Activated naive CD8-positive, alpha-beta T cell (primary cell): ENCODE results near the gene NTM.
"Not testable (repeated sequence)": the region's sequence is repeated elsewhere in the genome, so short reads cannot be mapped to it uniquely, and the experiment has no call there.

Source experiments
- H3K27ac Mint-ChIP-seq: one replicate; pipeline ENCODE4 v1.8.0; 2021; ENCODE audit warnings: mixed read lengths
- H3K27me3 Mint-ChIP-seq: one replicate; pipeline ENCODE4 v1.8.0; 2021; ENCODE audit warnings: mixed read lengths
- H3K36me3 Mint-ChIP-seq: one replicate; pipeline ENCODE4 v1.8.0; 2021; ENCODE audit warnings: mixed read lengths
- H3K4me1 Mint-ChIP-seq: one replicate; pipeline ENCODE4 v1.8.0; 2021; ENCODE audit warnings: low read depth, mixed read lengths
- H3K4me3 Mint-ChIP-seq: one replicate; pipeline ENCODE4 v1.8.0; 2021; ENCODE audit warnings: mild to moderate bottlenecking, mixed read lengths
- H3K9me3 Mint-ChIP-seq: one replicate; pipeline ENCODE4 v1.8.0; 2021; ENCODE audit warnings: low read depth, mixed read lengths

Gene NTM

GRCh38 chr11:131422496-131422895 is 52.1 kb downstream of the NTM start:
- no peaks in the 10 kb centered on the region for H3K4me1 Mint-ChIP-seq
- H3K9me3 Mint-ChIP-seq, result no peaks in the 10 kb centered on the region
- no peak overlapping the region for H3K4me3 Mint-ChIP-seq
- no peaks in the 10 kb centered on the region for H3K36me3 Mint-ChIP-seq
- no peaks in the 10 kb centered on the region for H3K27me3 Mint-ChIP-seq
- H3K27ac Mint-ChIP-seq, result no peak overlapping the region

GRCh38 chr11:131423688-131424087 is 53.3 kb downstream of the NTM start:
- H3K9me3 Mint-ChIP-seq, result peaks cover 3% of the 10 kb centered on the region
- no peak overlapping the region for H3K27ac Mint-ChIP-seq
- H3K36me3 Mint-ChIP-seq, result no peaks in the 10 kb centered on the region
- H3K4me1 Mint-ChIP-seq, result no peaks in the 10 kb centered on the region
- H3K27me3 Mint-ChIP-seq, result no peaks in the 10 kb centered on the region
- no peak overlapping the region for H3K4me3 Mint-ChIP-seq

GRCh38 chr11:131424257-131424876 is 54.0 kb downstream of the NTM start:
- not testable (repeated sequence) for H3K9me3 Mint-ChIP-seq, H3K4me1 Mint-ChIP-seq, H3K4me3 Mint-ChIP-seq, H3K27ac Mint-ChIP-seq, H3K27me3 Mint-ChIP-seq, H3K36me3 Mint-ChIP-seq

- Mint-ChIP-seq H3K4me3 (no peak overlapping the region), H3K4me1 (no peaks in the 10 kb centered on the region), H3K27ac (no peak overlapping the region), H3K27me3 (no peaks in the 10 kb centered on the region), H3K9me3 (peaks cover 3% of the 10 kb centered on the region), H3K36me3 (no peaks in the 10 kb centered on the region)
These were observed 54.9 kb downstream of the NTM start for GRCh38 chr11:131425285-131425684.

- H3K4me3 Mint-ChIP-seq, result no peak overlapping the region
- H3K9me3 Mint-ChIP-seq, result peaks cover 3% of the 10 kb centered on the region
- H3K27me3 Mint-ChIP-seq, result no peaks in the 10 kb centered on the region
- no peaks in the 10 kb centered on the region for H3K36me3 Mint-ChIP-seq
- no peaks in the 10 kb centered on the region for H3K4me1 Mint-ChIP-seq
- no peak overlapping the region for H3K27ac Mint-ChIP-seq
These were observed 58.4 kb downstream of the NTM start for GRCh38 chr11:131428853-131429252.

GRCh38 chr11:131430473-131431208 is 60.2 kb downstream of the NTM start:
- Mint-ChIP-seq H3K27ac (no peak overlapping the region), H3K36me3 (no peaks in the 10 kb centered on the region), H3K4me1 (no peaks in the 10 kb centered on the region)

GRCh38 chr11:131441051-131441810 is 70.8 kb downstream of the NTM start:
- no peaks in the 10 kb centered on the region for H3K4me1 Mint-ChIP-seq
- H3K27me3 Mint-ChIP-seq, result no peaks in the 10 kb centered on the region
- H3K4me3 Mint-ChIP-seq, result no peak overlapping the region
- no peaks in the 10 kb centered on the region for H3K36me3 Mint-ChIP-seq
- H3K27ac Mint-ChIP-seq, result no peak overlapping the region
- H3K9me3 Mint-ChIP-seq, result no peaks in the 10 kb centered on the region

More at GRCh38 chr11:131430473-131431208, 60.2 kb downstream of the NTM start:
- H3K27me3 Mint-ChIP-seq, result no peaks in the 10 kb centered on the region
- H3K4me3 Mint-ChIP-seq, result no peak overlapping the region
- peaks cover 3% of the 10 kb centered on the region for H3K9me3 Mint-ChIP-seq

GRCh38 chr11:131446590-131447275 is 76.3 kb downstream of the NTM start:
- Mint-ChIP-seq H3K27me3 (peaks cover 4% of the 10 kb centered on the region), H3K4me3 (no peak overlapping the region), H3K4me1 (no peaks in the 10 kb centered on the region), H3K27ac (no peak overlapping the region), H3K36me3 (no peaks in the 10 kb centered on the region), H3K9me3 (peaks cover 5% of the 10 kb centered on the region)

- H3K9me3 Mint-ChIP-seq, result peaks cover 5% of the 10 kb centered on the region
- H3K27me3 Mint-ChIP-seq, result peaks cover 4% of the 10 kb centered on the region
- no peak overlapping the region for H3K4me3 Mint-ChIP-seq
- H3K36me3 Mint-ChIP-seq, result no peaks in the 10 kb centered on the region
- no peaks in the 10 kb centered on the region for H3K4me1 Mint-ChIP-seq
- no peak overlapping the region for H3K27ac Mint-ChIP-seq
These were observed 76.9 kb downstream of the NTM start for GRCh38 chr11:131447277-131447815.

- H3K4me1 Mint-ChIP-seq, result no peaks in the 10 kb centered on the region
- H3K27me3 Mint-ChIP-seq, result peaks cover 4% of the 10 kb centered on the region
- H3K4me3 Mint-ChIP-seq, result no peak overlapping the region
- H3K27ac Mint-ChIP-seq, result no peak overlapping the region
- H3K36me3 Mint-ChIP-seq, result no peaks in the 10 kb centered on the region
- H3K9me3 Mint-ChIP-seq, result peaks cover 5% of the 10 kb centered on the region
These were observed 77.5 kb downstream of the NTM start for GRCh38 chr11:131447898-131448297.

- Mint-ChIP-seq H3K27me3 (peaks cover 4% of the 10 kb centered on the region), H3K9me3 (peaks cover 5% of the 10 kb centered on the region), H3K36me3 (no peaks in the 10 kb centered on the region), H3K27ac (no peak overlapping the region), H3K4me1 (no peaks in the 10 kb centered on the region), H3K4me3 (no peak overlapping the region)
These were observed 78.9 kb downstream of the NTM start for GRCh38 chr11:131449036-131450019.

GRCh38 chr11:131454490-131454889 is 84.1 kb downstream of the NTM start:
- no peak overlapping the region for H3K27ac Mint-ChIP-seq
- H3K27me3 Mint-ChIP-seq, result peaks cover 4% of the 10 kb centered on the region
- no peak overlapping the region for H3K4me3 Mint-ChIP-seq
- peaks cover 8% of the 10 kb centered on the region for H3K9me3 Mint-ChIP-seq
- no peaks in the 10 kb centered on the region for H3K4me1 Mint-ChIP-seq
- no peaks in the 10 kb centered on the region for H3K36me3 Mint-ChIP-seq

- Mint-ChIP-seq H3K4me1 (no peaks in the 10 kb centered on the region), H3K36me3 (no peaks in the 10 kb centered on the region), H3K27me3 (peaks cover 4% of the 10 kb centered on the region), H3K9me3 (peaks cover 8% of the 10 kb centered on the region), H3K27ac (no peak overlapping the region), H3K4me3 (no peak overlapping the region)
These were observed 84.6 kb downstream of the NTM start for GRCh38 chr11:131454989-131455388.
